GM13976 (cell line): ENCODE measurements around the gene COL11A2.
A peak's percentile ranks its signal among the peaks of the same experiment; 100 is the strongest.

Experiments
- DNase-seq: peaks from one replicate; pipeline ENCODE4 v3.0.0; 2012; ENCODE audit warnings: low spot score
- CTCF ChIP-seq: IDR thresholded peaks from 2 replicates; pipeline ENCODE4 v1.5.1; 2012; ENCODE audit warnings: borderline replicate concordance, mild to moderate bottlenecking; ENCODE audit not compliant: insufficient read depth; ENCODE audit errors: extremely low read depth, missing control alignments, control extremely low read depth
- in situ Hi-C: fragments of 300-500 bp; cut with MboI; formaldehyde crosslinking; loops from one replicate; pipeline ENCODE4 v1.12.0; 2022; ENCODE audit warnings: low sequenced_read_pairs, mixed read lengths, inconsistent platforms; ENCODE audit not compliant: unreplicated experiment

COL11A2 gene

GRCh38 chr6:33198853-33199436, 6.7 kb upstream of the COL11A2 start:
- in situ Hi-C loops = no loop called here
- no peak for TF ChIP-seq CTCF
- no peak for DNase-seq

- in situ Hi-C loops = no loop called here
- TF ChIP-seq CTCF = no peak
- DNase-seq = no peak
Observed at GRCh38 chr6:33198159-33198852, 6.0 kb upstream of the COL11A2 start.

- TF ChIP-seq CTCF = peak; percentile 59
- in situ Hi-C loops = no loop called here
- DNase-seq = peak; percentile 77
Observed at GRCh38 chr6:33197431-33198048, 5.3 kb upstream of the COL11A2 start.

GRCh38 chr6:33195304-33196165, 3.3 kb upstream of the COL11A2 start:
- no peak for DNase-seq
- TF ChIP-seq CTCF = no peak
- in situ Hi-C loops = no loop called here

- in situ Hi-C loops = no loop called here
- DNase-seq = no peak
- no peak for TF ChIP-seq CTCF
Observed at GRCh38 chr6:33194431-33194979, 2.2 kb upstream of the COL11A2 start.

- in situ Hi-C loops = no loop called here
- no peak for TF ChIP-seq CTCF
- DNase-seq = no peak
Observed at GRCh38 chr6:33193619-33194018, 1.4 kb upstream of the COL11A2 start.
